ENCODE measurements around the gene AJM1. TPM values are rescaled to one million over a fixed set of nuclear protein-coding genes. Genes with fewer than 3 reads are reported as not detected.

The AJM1 gene
- total RNA-seq, 1 experiment from 2014 or later, result 1.8 TPM

- Histone ChIP-seq H3K23ac (ENCODE audit: insufficient read length, low read depth, low read length) (no peak overlapping the region), H3K79me1 (ENCODE audit: insufficient read depth, low read depth, low read length, poor library complexity, severe bottlenecking) (no peaks in the 10 kb centered on the region), H2BK120ac (ENCODE audit: low read depth, low read length, poor library complexity, severe bottlenecking) (no peak overlapping the region), H3K14ac (ENCODE audit: insufficient read depth, low read length) (no peak overlapping the region), H4K91ac (ENCODE audit: insufficient read length, low read depth, low read length) (no peak overlapping the region), H3K23me2 (ENCODE audit: insufficient read length, low read depth, low read length, poor library complexity, severe bottlenecking) (no peaks in the 10 kb centered on the region), H2AFZ (ENCODE audit: low read length) (no peak overlapping the region), H3T11ph (ENCODE audit: low read length) (no peak overlapping the region), H3K4ac (ENCODE audit: low read depth, low read length) (no peak overlapping the region), H2BK12ac (ENCODE audit: insufficient read length, low read depth, low read length) (no peak overlapping the region), H3K9me3 (ENCODE audit: control insufficient read depth, low read depth, low read length) (no peaks in the 10 kb centered on the region), H2BK15ac (ENCODE audit: low read depth, low read length) (no peak overlapping the region), H3K9ac (ENCODE audit: extremely low read depth, insufficient read length, low read length) (no peak overlapping the region), H2BK20ac (ENCODE audit: low read depth, low read length, poor library complexity, severe bottlenecking) (no peak overlapping the region), H3K4me1 (ENCODE audit: insufficient read depth, low read length) (no peaks in the 10 kb centered on the region), H3K79me2 (ENCODE audit: insufficient read depth, low read length) (no peaks in the 10 kb centered on the region), H3K27ac (ENCODE audit: insufficient read length, low read depth, low read length) (no peak overlapping the region), H4K20me1 (ENCODE audit: control insufficient read depth, insufficient read depth, insufficient read length) (no peaks in the 10 kb centered on the region), H3K18ac (ENCODE audit: insufficient read length, low read depth, low read length) (no peak overlapping the region), H3K27me3 (ENCODE audit: insufficient read depth, low read length) (no peaks in the 10 kb centered on the region), H4K8ac (replicated peaks; ENCODE audit: insufficient read length, low read depth, low read length) (no peak overlapping the region), H4K5ac (ENCODE audit: insufficient read length, low read depth, low read length) (no peak overlapping the region), H3K56ac (ENCODE audit: insufficient read length, low read depth, low read length) (no peak overlapping the region), H2AK5ac (ENCODE audit: insufficient read length, low read length) (no peak overlapping the region), H3K4me2 (ENCODE audit: insufficient read depth, insufficient read length, low read length) (no peak overlapping the region), H2BK5ac (ENCODE audit: insufficient read length, low read length) (no peak overlapping the region)
- Mint-ChIP-seq H3K4me3 (no peak overlapping the region), H3K9me3 (no peaks in the 10 kb centered on the region), H3K27ac (no peak overlapping the region), H3K36me3 (ENCODE audit: insufficient read depth in 1 of 3, low read depth in 3 of 3) (peaks cover 0 to 12% (median 10%) of the 10 kb centered on the region in 3 experiments; a peak in 4 of 7 replicates), H3K27me3 (ENCODE audit: low read depth) (peaks cover 2% of the 10 kb centered on the region), H3K4me1 (peaks cover 2 to 5% of the 10 kb centered on the region in 2 experiments; a peak in 3 of 4 replicates)
- peak; percentile 28; the same call in 2 of the 3 replicates for TF ChIP-seq CTCF (conservative IDR thresholded peaks at IDR 0.05)
- DNase-seq, result no peak
- no CpG with 5 or more reads among the region's 18 CpGs for WGBS (ENCODE audit: extremely low coverage, insufficient read length, low lambda C conversion rate)
Observed at GRCh38 chr9:136853596-136854112, 11.4 kb downstream of the AJM1 start.
